Liver (tissue), 9 donors: ENCODE results near the gene RGS3. TPM values are rescaled to one million over a fixed set of nuclear protein-coding genes. Genes with fewer than 3 reads are reported as not detected.
A peak's percentile ranks its signal among the peaks of the same experiment; 100 is the strongest.

Experiments used
- DNase-seq: peaks from one replicate; pipeline ENCODE4 v3.0.0-alpha.2; 2017; ENCODE audit warnings: low spot score
- H3K27ac ChIP-seq, 2 donors: one replicate each; pipeline ENCODE4 v1.7.0; 2013; ENCODE audit warnings: inconsistent platforms in 2 of 2, low read length in 2 of 2, control low read depth in 1 of 2, low read depth in 1 of 2, mild to moderate bottlenecking in 1 of 2
- H3K27me3 ChIP-seq, 4 donors: one replicate each; pipeline versions ENCODE4 v1.6.1 to v1.7.0; 2013; ENCODE audit warnings: low read length in 3 of 4, inconsistent platforms in 1 of 4, mild to moderate bottlenecking in 1 of 4, moderate library complexity in 1 of 4; ENCODE audit not compliant: control insufficient read depth in 4 of 4, insufficient read depth in 4 of 4
- H3K36me3 ChIP-seq, 4 donors: one replicate each; pipeline versions ENCODE4 v1.6.1 to v1.7.0; 2013; ENCODE audit warnings: low read length in 3 of 4, mild to moderate bottlenecking in 3 of 4, low read depth in 1 of 4, moderate library complexity in 1 of 4; ENCODE audit not compliant: control insufficient read depth in 4 of 4, insufficient read depth in 3 of 4
- H3K4me1 ChIP-seq, 4 donors: one replicate each; pipeline versions ENCODE4 v1.6.1 to v1.7.0; 2013; ENCODE audit warnings: low read length in 3 of 4, mild to moderate bottlenecking in 3 of 4, moderate library complexity in 1 of 4; ENCODE audit not compliant: control insufficient read depth in 4 of 4, insufficient read depth in 4 of 4
- H3K4me3 ChIP-seq, 3 donors: one replicate each; pipeline versions ENCODE4 v1.6.1 to v1.7.0; 2013; ENCODE audit warnings: low read length in 3 of 3, control low read depth in 1 of 3, low read depth in 1 of 3, mild to moderate bottlenecking in 1 of 3
- H3K9ac ChIP-seq, 2 donors: one replicate each; pipeline ENCODE4 v1.7.0; 2013; ENCODE audit warnings: low read length in 2 of 2, mild to moderate bottlenecking in 2 of 2, moderate library complexity in 2 of 2, control low read depth in 1 of 2, low read depth in 1 of 2
- H3K9me3 ChIP-seq, 4 donors: one replicate each; pipeline versions ENCODE4 v1.6.1 to v1.7.0; 2013; ENCODE audit warnings: low read length in 3 of 4; ENCODE audit not compliant: control insufficient read depth in 4 of 4
- CTCF ChIP-seq: fragments of 150-350 bp; IDR thresholded peaks from 2 replicates; pipeline ENCODE4 v1.5.1; 2017; ENCODE audit warnings: improper control_type of control experiment, low read depth, low read length; ENCODE audit not compliant: missing input control
- EGR1 ChIP-seq, 2 donors: IDR thresholded peaks; 2 replicates each; pipeline ENCODE4 v1.6.1; 2016 to 2018; ENCODE audit warnings: antibody characterized with exemption in 2 of 2, low read depth in 2 of 2
- FOXA1 ChIP-seq: IDR thresholded peaks from 2 replicates; pipeline ENCODE4 v1.6.1; 2016; ENCODE audit warnings: antibody characterized with exemption
- FOXA2 ChIP-seq: IDR thresholded peaks from 2 replicates; pipeline ENCODE4 v1.6.1; 2016; ENCODE audit warnings: antibody characterized with exemption
- GABPA ChIP-seq, 2 donors: IDR thresholded peaks in 1 of 2; conservative IDR thresholded peaks in 1 of 2; 2 replicates each; pipeline ENCODE4 v1.6.1; 2016; ENCODE audit warnings: antibody characterized with exemption in 2 of 2, mild to moderate bottlenecking in 1 of 2, moderate library complexity in 1 of 2
- HNF4A ChIP-seq, 2 donors: conservative IDR thresholded peaks; 2 replicates each; pipeline ENCODE4 v1.6.1; 2016; ENCODE audit warnings: antibody characterized with exemption in 2 of 2, mild to moderate bottlenecking in 2 of 2
- HNF4G ChIP-seq: IDR thresholded peaks from 2 replicates; pipeline ENCODE4 v1.6.1; 2016; ENCODE audit warnings: antibody characterized with exemption
- JUND ChIP-seq, 2 donors: IDR thresholded peaks; 2 replicates each; pipeline ENCODE4 v1.6.1; 2016; ENCODE audit warnings: antibody characterized with exemption in 2 of 2
- NR2F2 ChIP-seq: IDR thresholded peaks from 2 replicates; pipeline ENCODE4 v1.6.1; 2016; ENCODE audit warnings: antibody characterized with exemption
- RAD21 ChIP-seq, 2 donors: IDR thresholded peaks; 2 replicates each; pipeline ENCODE4 v1.6.1; 2016; ENCODE audit warnings: antibody characterized with exemption in 2 of 2, mild to moderate bottlenecking in 2 of 2
- REST ChIP-seq: IDR thresholded peaks from 2 replicates; pipeline ENCODE4 v1.6.1; 2016; ENCODE audit warnings: antibody characterized with exemption, mild to moderate bottlenecking
- RXRA ChIP-seq, 2 donors: IDR thresholded peaks; 2 replicates each; pipeline ENCODE4 v1.6.1; 2017 to 2018; ENCODE audit warnings: antibody characterized with exemption in 2 of 2, mild to moderate bottlenecking in 1 of 2
- SP1 ChIP-seq: IDR thresholded peaks from 2 replicates; pipeline ENCODE4 v1.6.1; 2018; ENCODE audit warnings: antibody characterized with exemption, mild to moderate bottlenecking
- TAF1 ChIP-seq: conservative IDR thresholded peaks from 2 replicates; pipeline ENCODE4 v1.6.1; 2016; ENCODE audit warnings: antibody characterized with exemption, mild to moderate bottlenecking
- YY1 ChIP-seq: IDR thresholded peaks from 2 replicates; pipeline ENCODE4 v1.6.1; 2016; ENCODE audit warnings: antibody characterized with exemption, mild to moderate bottlenecking
- ZBTB33 ChIP-seq: IDR thresholded peaks from 2 replicates; pipeline ENCODE4 v1.6.1; 2016; ENCODE audit warnings: antibody characterized with exemption
- WGBS: extraction: QIAGEN DNeasy Blood & Tissue Kit; methylation state at CpG from one replicate; pipeline ENCODE4 v1.1.7; 2013; 5-methylcytosine and 5-hydroxymethylcytosine counted together
- polyA plus RNA-seq, 2 donors: library from polyadenylated mRNA; stranded (reverse) in 1 of 2; unstranded in 1 of 2; fragments of 200-250 nt in 1 of 2; fragments of >200 nt in 1 of 2; fragmentation: Nextera tagmentation in 1 of 2; extraction: Ambion mirVana in 1 of 2; gene quantifications; one replicate each; pipeline versions ENCODE4 v1.2.1 to v1.2.3, GENCODE V29; 2013 to 2015
- total RNA-seq, 2 donors: library from RNA; depleted of rRNA; stranded (reverse); fragments of >200 nt; gene quantifications; one replicate each; pipeline ENCODE4 v1.2.3, GENCODE V29; 2014
- TF ChIP-seq, protein P1 (sequence below): IDR thresholded peaks from 2 replicates; pipeline ENCODE4 v1.6.1; 2016; ENCODE audit warnings: antibody characterized with exemption
- TF ChIP-seq, protein P2 (sequence below): IDR thresholded peaks from 2 replicates; pipeline ENCODE4 v1.6.1; 2016; ENCODE audit warnings: antibody characterized with exemption
- donor health status: healthy.
- donor health status: healthy.
- donor health status: healthy.
- donor health status: healthy.
- donor health status: healthy.

The RGS3 gene
- total and polyA plus RNA-seq, 4 donors: 13.0 to 65.0 (median 28.3) TPM

- DNase-seq: peak; percentile 57
- Histone ChIP-seq H3K27me3 (no peaks in the 10 kb centered on the region), H3K36me3 (peaks cover under 1 to 8% (median 4%) of the 10 kb centered on the region in 4 donors), H3K4me1 (peaks cover 12 to 61% (median 48%) of the 10 kb centered on the region in 4 donors), H3K27ac (peak overlapping the region; percentile 82 to 86), H3K9ac (peak overlapping the region; percentile 33 to 69), H3K9me3 (no peaks in the 10 kb centered on the region), H3K4me3 (no peak overlapping the region)
- 28% methylated on average over 17 of the region's 17 CpGs for WGBS
- peak in 1 of 2 donors; percentile 66 for TF ChIP-seq EGR1 (IDR thresholded peaks at IDR 0.05; ENCODE audit: low read depth in 2 of 2)
- no peak for TF ChIP-seq CTCF
- no peak for TF ChIP-seq FOXA2
- TF ChIP-seq, protein P1, sequence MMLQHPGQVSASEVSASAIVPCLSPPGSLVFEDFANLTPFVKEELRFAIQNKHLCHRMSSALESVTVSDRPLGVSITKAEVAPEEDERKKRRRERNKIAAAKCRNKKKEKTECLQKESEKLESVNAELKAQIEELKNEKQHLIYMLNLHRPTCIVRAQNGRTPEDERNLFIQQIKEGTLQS: no peak
- TF ChIP-seq SP1: peak; percentile 98
- peak; percentile 51 for TF ChIP-seq TAF1
- TF ChIP-seq YY1: peak; percentile 54
- TF ChIP-seq HNF4A (conservative IDR thresholded peaks at IDR 0.05): peak; percentile 99
- peak; percentile 77 to 79 for TF ChIP-seq JUND (IDR thresholded peaks at IDR 0.05)
- TF ChIP-seq FOXA1: peak; percentile 66
- TF ChIP-seq ZBTB33: peak; percentile 69
- peak; percentile 83 for TF ChIP-seq REST
- peak; percentile 94 for TF ChIP-seq NR2F2
- no peak for TF ChIP-seq GABPA (IDR thresholded peaks at IDR 0.05 in 1 of 2, conservative IDR thresholded peaks at IDR 0.05 in 1 of 2)
- peak; percentile 100 for TF ChIP-seq RXRA (IDR thresholded peaks at IDR 0.05)
- peak; percentile 97 for TF ChIP-seq HNF4G
- peak; percentile 39 to 74 for TF ChIP-seq RAD21 (IDR thresholded peaks at IDR 0.05)
- TF ChIP-seq, protein P2, sequence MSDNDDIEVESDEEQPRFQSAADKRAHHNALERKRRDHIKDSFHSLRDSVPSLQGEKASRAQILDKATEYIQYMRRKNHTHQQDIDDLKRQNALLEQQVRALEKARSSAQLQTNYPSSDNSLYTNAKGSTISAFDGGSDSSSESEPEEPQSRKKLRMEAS: peak; percentile 88
Observed at GRCh38 chr9:113602126-113603047, 138.9 kb downstream of the RGS3 start.
